IPS DF 4.7 (cell line): Measurements from ENCODE around the gene CEP162.
"Not testable (repeated sequence)": the region's sequence is repeated elsewhere in the genome, so short reads cannot be mapped to it uniquely, and the experiment has no call there.

Experiments
- DNase-seq: peaks from one replicate; pipeline ENCODE4 v3.0.0-alpha.2; 2013; ENCODE audit warnings: low spot score; ENCODE audit errors: extremely low read depth

CEP162 gene

DNA sequence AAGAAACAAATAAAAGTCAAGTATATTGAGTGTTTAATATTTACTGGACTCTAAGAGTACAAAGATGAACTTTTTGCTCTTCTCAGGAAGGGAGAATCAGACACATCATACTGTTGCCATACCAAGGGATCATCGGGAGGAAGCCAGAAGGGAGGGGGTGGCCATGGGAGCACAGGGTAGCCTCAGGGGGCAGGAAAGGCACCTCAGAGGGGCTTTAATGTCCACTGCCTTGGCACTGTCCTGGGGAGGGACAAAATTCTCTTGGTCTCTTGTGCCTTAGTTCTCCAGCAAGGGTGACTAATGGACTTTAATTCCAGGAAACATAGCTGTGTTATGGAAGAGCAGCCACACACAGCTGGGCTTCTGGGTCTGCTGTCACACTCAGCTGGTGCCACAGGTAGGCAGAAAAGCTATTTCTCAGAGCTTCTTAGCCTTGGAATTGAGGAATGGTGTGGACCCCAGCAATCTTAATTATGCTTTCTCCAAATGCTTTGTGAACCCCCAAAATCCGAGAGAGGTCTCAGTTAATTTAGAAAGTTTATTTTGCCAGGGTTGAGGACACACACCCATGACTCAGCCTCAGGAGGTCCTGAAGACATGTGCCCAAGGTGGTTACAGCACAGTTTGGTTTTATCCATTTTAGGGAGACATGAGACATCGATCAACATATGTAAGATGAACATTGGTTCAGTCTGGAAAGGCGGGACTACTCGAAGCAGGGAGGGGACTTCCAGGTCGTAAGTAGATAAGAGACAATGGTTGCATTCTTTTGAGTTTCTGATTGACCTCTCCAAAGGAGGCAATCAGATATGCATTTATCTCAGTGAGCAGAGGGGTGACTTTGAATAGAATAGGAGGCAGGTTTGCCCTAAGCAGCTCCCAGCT lies 140.7 kb downstream of the CEP162 start:
- no peak for DNase-seq

DNA sequence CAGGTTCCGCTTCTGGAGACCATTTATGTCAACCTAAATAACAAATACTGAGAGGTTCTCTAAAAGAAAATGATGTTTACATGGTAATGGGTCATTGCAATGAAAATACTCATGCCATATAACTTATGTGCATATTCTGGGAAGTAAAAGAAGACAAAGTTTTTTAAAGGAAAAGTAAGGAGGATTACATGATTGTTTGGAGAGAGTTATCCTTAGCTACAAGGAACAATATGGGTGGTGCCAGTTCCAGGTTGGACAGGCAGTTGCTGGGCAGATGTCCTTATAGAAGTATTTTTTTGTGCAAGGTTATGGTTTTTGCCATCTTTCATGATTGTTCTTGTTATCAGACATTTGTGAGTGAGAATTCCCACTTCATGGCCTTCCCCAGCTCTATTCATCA lies 141.4 kb downstream of the CEP162 start:
- DNase-seq: no peak

DNA sequence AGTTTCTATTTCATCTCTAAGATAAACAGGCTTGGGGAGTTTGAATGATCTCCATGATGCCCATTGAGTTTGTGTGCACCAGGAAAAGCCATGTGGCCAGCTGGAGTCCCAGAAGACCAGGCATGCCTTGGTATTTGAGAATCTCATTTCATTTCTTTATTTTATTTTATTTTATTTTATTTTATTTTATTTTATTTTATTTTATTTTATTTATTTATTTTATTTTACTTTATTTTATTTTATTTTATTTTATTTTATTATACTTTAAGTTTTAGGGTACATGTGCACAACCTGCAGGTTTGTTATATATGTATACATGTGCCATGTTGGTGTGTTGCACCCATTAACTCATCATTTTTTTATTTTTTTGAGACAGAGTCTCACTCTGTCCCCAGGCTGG lies 142.7 kb downstream of the CEP162 start:
- not testable (repeated sequence) for DNase-seq

DNA sequence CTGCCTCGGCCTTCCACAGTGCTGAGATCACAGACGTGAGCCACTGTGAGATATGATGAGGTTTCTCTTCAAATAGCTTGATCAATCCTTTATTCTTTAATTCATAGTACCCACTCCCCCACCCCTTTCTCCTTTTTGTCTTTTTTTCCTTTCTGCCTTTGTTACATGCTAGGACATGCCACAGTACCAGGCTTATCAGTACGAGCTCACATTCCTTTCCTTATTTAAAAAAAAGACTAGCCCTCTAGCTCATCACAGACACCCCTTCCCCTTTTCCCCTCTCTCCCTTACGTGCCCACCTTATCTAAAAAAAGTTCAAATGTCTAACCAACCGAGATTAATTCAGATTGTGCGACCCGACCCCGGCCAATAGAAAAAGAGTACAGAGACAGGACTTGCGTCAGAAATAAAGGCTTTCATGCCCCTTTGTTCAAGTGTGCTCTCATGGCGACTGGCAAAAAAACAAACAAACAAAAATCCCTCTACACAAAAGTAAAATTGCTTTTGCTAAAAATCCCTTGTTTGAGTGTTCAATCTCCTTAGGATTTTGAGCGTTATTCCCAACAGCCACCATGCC lies 144.7 kb downstream of the CEP162 start:
- DNase-seq: no peak

DNA sequence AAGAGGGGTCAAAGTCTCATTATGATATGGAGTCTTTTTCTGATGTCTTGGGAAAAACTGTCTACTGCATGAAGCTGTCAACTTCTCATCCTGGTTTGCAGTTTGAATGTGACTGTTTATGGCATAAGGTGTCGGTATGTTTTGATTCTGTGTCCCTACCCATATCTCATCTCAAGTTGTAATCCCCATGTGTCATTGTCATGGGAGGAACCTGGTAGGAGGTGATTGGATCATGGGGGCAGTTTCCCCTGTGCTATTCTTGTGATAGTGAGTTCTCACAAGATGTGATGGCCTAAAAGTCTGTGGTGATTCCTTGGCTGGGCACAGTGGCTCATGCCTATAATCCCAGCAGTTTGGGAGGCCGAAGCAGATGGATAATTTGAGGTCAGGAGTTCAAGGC lies 146.2 kb downstream of the CEP162 start:
- DNase-seq: no peak

DNA sequence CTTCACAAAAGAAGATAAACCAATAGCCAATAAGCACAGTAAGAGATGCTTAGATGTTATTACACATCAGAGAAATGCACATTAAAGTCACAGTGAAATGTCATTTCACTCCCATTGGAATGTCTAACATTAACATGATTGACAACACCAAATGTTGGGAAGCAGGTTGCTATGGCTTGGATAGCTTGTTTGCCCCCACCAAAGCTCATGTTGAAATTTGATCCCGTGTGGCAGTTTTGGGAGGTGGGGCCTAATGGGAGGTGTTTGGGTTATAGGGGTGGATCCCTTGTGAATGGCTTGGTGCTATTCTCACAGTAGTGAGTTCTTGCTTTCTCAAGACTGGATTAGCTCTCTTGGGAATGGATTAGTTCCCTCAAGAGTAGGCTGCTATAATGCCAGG lies 149.1 kb downstream of the CEP162 start:
- DNase-seq: no peak

DNA sequence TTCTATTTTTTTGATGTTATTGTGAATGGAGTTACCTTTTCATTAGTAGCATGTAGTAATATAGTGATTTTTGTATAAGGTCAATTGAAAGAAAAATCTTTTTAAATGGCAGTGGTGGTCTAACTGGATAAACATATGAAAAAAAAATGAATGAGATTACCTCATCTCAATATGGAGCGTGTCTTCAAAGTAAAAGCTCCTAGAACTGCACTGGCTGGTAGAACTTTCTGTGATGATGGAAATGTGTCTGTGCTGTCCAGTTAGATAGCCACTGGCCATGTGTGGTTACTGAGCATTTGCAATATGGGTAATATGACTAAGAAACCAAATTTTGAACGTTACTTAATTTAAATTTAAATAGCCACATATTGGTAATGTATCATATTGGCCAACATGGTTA lies 149.8 kb downstream of the CEP162 start:
- no peak for DNase-seq

DNA sequence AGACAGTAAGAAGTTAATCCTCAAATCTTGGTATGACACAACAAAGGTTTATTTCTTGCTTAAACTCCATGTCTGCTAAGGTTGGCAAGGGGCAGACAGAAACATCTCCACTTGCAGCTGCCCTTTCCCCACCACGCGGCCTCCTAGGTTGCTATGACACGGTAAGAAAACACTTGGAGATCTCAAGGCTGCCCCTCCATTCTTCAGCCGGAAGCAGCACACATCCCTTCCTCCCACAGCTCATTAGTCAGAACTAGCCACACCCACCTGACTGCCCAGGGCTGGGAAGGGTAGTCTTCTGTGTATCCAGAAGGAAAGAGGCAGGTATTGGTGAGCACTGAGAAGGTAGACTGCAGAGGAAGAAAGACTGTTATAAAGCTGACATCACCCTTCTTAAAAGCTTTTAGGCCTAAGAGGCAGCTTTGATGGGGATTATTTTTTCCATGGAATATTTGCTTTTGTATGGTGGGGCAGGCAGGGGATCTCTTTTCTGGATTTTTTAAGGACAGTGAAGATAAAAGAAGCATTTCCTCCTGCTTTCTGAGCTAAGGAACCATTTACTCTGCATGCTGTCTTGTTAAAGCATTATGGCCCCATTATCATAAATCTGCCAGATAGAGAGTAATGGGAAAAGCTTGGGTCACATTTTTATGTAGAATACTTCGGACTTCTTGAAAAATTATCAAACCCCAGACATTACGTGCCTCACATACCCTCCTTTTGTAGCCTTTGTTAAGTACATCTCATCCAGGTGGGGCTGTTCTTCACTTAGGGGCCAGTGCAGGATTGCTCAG lies 152.3 kb downstream of the CEP162 start:
- no peak for DNase-seq
